PC-3 (cell line): ENCODE data around the gene KCNH3.

Experiments used
- CTCF ChIP-seq: fragments of 300-600 bp; sonication (generic); conservative IDR thresholded peaks from 2 replicates; pipeline ENCODE4 v1.5.1; 2017; ENCODE audit warnings: antibody characterized with exemption, low read depth, mild to moderate bottlenecking, low read length
- EZH2 ChIP-seq: fragments of 300-600 bp; sonication (generic); IDR thresholded peaks from one replicate; pipeline ENCODE4 v1.6.1; 2017; ENCODE audit warnings: antibody characterized with exemption, mild to moderate bottlenecking, low read length; ENCODE audit not compliant: unreplicated experiment
- EZH2phosphoT487 ChIP-seq: fragments of 300-600 bp; sonication (generic); IDR thresholded peaks from 2 replicates; pipeline ENCODE4 v1.6.1; 2018; ENCODE audit warnings: mild to moderate bottlenecking, antibody characterized with exemption, low read length, borderline replicate concordance

GRCh38 chr12:49582850-49583249 lies 44.0 kb downstream of the KCNH3 start:
- TF ChIP-seq EZH2: no peak
- TF ChIP-seq CTCF: no peak
- TF ChIP-seq EZH2phosphoT487: no peak
